GM18511 (cell line): ENCODE measurements around the gene CELF2.

Experiments
- ATAC-seq: cut with Tn5 transposase; IDR thresholded peaks from one replicate; pipeline ENCODE4 v1.9.1; 2021; ENCODE audit warnings: mild to moderate bottlenecking, moderate library complexity; ENCODE audit not compliant: unreplicated experiment

The CELF2 gene

GRCh38 chr10:11242443-11243387 lies 225.0 kb downstream of the CELF2 start:
- peak; percentile 53 for ATAC-seq

DNA sequence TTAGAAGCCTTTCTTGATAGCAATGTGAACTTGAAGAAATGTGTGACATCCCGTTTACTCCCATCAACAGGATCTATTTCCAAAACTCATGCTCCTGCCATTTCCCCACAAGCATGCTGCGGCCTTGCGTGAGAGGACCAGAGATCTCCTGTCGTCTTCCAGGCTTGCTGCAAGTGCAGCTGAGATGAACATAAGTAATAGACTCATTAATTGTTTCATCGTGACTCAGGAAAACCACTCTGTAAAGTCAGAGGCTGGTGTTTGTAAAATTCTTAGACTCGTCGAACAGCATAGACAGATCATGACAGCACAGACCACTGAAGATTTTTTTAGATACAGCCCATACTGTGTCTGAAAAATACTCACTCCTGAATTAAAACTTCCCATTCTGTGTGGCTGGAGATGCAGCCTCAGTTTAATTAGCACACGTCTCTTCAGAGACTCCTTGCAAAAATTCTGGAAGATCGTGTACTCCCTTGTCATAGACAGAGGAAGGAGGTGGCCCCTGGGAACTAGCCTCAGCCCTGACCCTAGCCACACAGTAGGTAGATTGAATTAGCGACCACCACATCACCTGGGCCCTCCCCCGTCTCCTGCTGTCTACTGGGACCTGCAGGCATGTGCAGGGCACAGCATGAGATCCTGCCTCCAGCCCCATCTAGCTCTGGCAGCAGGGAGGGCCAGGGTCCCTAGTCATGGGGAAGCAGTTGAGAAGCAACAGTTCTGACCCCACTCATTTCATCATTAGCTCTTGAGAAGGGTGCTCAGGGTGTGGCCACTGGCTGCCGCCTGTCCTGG lies 226.0 kb downstream of the CELF2 start:
- no peak for ATAC-seq

DNA sequence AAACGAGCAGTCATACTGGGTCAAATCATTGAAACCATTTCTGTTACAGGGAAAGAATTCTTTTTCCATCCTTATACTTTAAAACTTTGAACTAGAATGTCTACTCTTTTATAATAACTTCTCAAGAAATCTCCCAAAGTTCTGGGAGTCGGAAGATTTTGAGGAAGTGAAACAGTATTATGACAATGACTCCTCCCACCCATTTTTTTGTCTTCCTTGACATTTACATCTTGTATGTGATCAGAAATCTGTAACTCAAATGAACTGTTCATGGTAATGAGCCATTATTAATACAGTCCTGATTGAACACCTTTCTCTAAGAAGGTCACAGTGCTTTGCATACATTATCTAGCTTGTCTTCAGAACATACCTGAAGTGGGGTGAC lies 227.4 kb downstream of the CELF2 start:
- ATAC-seq = peak; percentile 8

GRCh38 chr10:11245510-11245909 lies 227.8 kb downstream of the CELF2 start:
- ATAC-seq = peak; percentile 40

DNA sequence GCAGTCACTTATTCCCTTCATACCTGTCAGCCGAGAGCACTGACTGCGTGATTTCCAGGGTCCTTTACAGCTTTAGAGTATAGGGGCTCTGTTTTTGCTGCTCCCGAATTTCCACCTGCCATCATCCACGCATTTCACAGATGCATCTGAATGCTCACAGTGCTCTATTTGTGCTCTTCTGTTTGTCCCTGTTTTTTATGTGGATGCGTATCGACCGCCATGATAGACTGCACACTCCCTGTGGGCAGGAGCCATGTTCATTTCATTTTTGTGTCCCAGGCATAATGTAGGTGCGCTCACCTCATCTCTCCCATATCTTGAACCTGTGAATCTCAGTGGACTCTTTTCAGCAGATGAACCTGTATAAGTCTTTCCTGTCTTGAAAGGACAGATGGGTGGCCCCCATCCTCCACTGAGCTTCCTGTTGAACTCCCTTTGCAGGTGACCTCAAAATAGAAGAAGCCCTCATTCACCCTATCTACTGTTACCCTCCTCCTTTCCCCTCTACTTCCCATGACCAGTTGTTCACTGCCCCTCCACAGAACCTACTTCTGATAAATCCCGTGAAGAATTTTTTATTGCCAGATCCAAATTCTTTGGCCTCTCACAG lies 228.4 kb downstream of the CELF2 start:
- no peak for ATAC-seq

DNA sequence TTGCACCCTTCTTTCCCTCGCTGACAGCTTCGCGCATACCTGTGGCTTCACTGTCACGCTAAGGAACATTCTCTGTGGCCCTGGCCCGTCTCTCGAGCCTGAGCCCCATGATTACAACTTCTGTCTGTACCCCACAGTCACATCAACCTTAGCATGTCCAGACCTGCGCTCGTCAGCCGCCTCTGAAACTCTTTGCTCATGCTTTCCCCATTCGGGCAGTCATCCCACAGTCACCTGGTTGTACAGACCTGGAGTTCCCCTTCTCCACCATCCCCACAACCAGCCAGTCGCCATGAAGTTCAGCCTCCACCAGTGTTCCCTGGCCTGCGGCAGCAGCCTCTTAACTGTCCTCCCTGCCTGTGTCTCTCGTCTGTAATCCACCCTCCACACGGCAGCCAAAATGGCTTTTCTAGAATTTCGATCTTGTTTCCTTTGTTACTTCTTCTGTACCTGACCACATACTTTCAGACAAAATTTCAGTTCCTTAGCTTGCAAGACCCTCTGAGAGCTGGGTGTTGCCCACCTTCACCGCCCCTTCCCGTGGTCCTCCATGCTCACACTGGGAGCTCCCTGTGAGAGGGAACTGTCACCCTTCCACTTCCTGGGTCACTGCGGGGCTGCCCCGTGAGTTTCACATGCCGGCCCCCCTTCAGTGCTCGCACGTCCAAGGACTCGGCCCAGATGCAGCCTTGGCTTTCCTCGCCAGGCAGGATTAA lies 229.2 kb downstream of the CELF2 start:
- peak; percentile 37 for ATAC-seq

GRCh38 chr10:11249152-11249807 lies 231.6 kb downstream of the CELF2 start:
- ATAC-seq = no peak

DNA sequence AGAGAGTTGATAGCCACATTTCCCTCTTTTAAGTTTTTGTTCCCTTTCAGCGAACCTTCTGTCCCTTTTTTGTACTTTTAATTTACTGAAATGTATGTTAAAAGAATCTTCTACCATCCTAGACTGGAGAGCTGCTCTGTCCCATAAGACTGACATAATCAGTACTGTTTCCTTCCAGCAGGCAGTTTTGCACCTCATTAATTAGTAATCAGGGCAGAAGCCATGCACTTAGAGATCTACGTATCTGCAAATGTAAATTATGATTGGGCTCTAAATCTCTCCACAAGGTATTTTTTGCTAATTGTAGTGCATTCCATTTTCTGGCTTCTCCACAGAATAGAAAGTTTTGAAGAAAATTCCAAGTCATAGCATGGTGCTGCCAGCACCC lies 232.1 kb downstream of the CELF2 start:
- ATAC-seq = no peak

DNA sequence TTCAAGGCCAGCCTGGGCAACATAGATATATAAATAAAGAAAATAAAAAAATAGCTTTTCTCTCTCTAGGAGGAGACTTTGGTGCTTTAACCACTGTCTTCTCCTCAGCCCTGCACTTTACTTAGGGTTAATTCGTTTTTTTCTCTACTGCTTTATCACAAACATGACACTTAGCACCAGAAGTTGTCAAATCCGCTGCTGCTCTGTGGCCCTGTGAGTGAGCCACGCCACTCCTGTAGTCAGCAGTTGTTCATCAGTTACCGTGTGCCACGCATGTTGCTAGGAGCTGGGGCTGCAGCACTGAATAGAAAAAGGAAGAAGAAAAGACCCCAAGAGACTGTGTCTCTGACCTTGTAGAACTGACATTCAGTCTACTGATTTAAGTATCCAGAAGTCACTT lies 232.6 kb downstream of the CELF2 start:
- no peak for ATAC-seq

- ATAC-seq = no peak
Measured at GRCh38 chr10:11252887-11253286, 235.2 kb downstream of the CELF2 start.

DNA sequence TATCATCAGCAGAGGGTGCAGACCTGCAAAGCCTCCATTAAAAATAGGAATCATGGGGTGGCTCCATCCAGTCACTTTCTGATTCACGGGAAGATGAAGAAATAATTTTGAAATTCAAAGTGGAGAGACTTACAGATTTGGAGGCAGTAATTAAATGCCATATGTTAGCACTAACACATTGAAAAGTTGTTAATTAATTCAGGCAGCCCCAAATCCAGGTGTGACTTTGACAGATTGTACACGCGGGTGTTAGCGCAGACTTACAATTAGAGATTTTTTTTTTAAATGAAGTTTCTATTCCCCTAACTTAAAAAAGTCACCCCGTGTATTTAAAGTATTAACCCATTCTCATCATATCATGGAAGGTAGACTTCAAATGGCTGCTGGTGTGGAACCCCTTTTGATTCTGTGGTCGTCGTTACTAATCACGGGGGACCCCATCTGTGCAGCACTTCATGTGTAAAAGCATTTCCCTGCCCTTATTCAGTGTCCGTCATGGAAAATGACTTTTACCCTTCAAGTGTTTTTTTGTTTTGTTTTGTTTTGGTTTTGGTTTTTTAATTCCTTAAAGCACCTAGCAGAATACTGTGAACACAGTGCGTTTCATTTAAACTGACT lies 235.8 kb downstream of the CELF2 start:
- no peak for ATAC-seq

- no peak for ATAC-seq
Measured at GRCh38 chr10:11255156-11255555, 237.5 kb downstream of the CELF2 start.

- ATAC-seq = peak; percentile 50
Measured at GRCh38 chr10:11255796-11256444, 238.2 kb downstream of the CELF2 start.

DNA sequence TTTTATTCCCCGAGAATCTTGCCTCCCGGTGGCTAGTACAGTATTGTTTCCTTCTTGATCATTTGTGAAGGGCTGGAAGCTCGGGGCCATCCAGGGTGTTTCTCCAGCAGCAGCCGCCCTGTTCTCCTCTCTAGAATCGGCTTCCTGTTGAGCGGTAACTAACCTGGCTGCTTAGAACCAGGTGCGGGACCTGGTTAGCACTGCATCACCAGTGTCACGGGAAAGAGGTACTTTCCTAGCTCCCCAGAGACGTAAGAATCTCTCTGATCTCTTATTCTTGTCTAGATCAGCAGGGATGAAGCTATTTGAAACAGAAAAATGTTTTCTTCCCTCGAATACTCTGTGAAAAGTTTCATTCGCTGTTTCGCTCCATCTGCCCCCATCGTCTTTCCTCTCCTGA lies 239.2 kb downstream of the CELF2 start:
- no peak for ATAC-seq

GRCh38 chr10:11257440-11258090 lies 239.9 kb downstream of the CELF2 start:
- ATAC-seq = no peak

GRCh38 chr10:11260170-11260569 lies 242.5 kb downstream of the CELF2 start:
- ATAC-seq = no peak

GRCh38 chr10:11261143-11261542 lies 243.5 kb downstream of the CELF2 start:
- no peak for ATAC-seq

DNA sequence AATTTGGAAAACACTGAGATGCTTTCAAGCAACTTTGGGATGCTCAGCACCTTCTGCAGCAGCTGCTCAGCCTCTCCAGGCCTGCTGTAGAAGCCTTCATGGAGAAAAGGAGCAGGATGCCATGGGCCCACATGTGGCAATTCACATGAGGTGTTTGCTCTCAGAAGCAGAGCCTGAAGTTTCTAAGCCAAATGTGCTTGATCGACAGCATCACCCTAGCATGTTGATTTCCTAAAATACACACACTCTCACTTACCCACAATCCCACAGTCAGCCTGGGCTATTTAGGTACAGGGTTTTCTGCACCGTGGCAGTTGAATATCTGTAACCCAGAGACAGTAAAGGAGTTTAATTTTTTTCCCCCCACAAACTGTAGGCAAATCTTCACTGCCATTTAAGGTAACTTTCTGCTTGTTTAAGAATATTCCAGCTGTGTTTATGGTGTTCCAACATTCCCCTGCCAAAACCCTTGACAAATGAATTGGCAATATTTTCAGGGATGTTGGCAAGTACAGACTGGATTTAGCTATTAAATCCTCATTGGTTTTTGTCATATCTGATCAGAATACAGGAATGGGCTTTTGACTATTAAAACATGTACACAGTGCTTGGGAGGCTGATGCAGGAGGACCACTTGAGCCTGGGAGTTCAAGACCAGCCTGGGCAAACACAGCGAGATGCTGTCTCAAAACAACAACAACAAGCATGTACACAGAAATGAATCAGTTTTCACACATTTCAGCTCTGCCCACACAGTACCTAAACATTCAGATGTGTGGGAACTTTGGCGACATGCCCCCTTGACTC lies 244.2 kb downstream of the CELF2 start:
- ATAC-seq = peak; percentile 44
